Islet of Langerhans (tissue), 1 donor: ENCODE measurements around the gene OR51B4.
"Not testable (repeated sequence)": the region's sequence is repeated elsewhere in the genome, so short reads cannot be mapped to it uniquely, and the experiment has no call there.

ENCODE experiments used
- FAIRE-seq: peaks from one replicate; lab custom pipeline; 2011; peaks lifted over from hg19 to GRCh38; lab: Jason Lieb, UNC

The OR51B4 gene, protein sequence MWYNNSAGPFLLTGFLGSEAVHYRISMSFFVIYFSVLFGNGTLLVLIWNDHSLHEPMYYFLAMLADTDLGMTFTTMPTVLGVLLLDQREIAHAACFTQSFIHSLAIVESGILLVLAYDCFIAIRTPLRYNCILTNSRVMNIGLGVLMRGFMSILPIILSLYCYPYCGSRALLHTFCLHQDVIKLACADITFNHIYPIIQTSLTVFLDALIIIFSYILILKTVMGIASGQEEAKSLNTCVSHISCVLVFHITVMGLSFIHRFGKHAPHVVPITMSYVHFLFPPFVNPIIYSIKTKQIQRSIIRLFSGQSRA

DNA sequence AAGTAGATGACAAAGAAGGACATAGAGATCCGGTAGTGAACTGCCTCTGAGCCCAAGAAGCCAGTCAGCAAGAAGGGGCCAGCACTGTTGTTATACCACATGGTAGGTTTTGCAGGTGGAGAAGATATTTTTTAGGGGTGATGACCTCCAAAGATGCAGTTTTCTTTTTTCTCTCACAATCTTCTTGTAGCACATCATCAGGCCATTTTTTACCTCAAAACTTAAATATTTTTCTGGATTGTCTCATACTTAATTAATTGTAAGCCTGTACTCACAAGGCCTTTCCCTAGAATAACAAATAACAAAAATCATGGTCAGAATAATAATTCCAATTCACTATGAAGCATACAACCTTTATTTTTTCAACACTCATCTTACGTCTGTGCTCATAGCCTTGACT lies at the start of gene OR51B4:
Gene OR51B4 (minus strand): TSS at position 101 of the 400 bp plus-strand sequence. CDS start 0 bp downstream, at position 101.
- no peak for FAIRE-seq

DNA sequence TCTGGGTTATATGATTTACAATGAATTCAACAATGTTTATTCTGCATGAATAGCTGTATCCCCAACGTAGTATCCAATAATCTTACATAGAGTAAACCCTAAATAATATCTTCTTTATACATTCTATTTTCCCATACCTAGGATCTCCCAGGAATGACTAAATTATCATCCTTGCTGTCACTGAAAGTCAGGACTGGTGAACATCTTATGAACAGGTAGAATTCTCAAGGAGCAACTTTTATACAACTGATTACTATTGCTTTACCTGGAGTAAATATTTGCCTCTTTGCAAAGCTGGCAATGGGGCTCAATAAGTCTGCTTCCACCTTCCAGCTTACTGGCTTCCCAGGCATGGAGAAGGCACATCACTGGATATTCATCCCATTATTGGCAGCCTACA lies 49.5 kb upstream of the OR51B4 start, which contains the start of gene OR51B6:
Gene OR51B6 (plus strand): TSS at position 301 of the 400 bp plus-strand sequence. CDS start 0 bp downstream, at position 301.
- no peak for FAIRE-seq

DNA sequence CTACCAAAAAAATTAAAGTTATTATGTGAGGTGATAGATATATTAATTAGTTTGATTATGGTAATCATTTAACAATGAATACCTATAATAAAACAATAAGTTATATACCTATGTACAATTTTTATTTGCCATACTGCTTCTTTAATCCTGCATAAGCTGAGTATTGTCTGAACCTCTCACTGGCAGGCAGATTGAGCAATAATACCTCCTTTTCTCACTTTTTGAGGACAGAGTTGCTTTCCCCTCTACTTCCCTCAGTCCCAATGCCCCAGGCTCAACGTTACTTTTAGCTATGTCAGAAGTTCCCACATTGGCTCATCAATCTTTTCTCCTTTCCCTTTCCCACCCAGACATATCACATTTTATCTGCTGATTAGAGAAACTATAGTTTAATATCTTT lies 47.8 kb upstream of the OR51B4 start:
- no peak for FAIRE-seq

DNA sequence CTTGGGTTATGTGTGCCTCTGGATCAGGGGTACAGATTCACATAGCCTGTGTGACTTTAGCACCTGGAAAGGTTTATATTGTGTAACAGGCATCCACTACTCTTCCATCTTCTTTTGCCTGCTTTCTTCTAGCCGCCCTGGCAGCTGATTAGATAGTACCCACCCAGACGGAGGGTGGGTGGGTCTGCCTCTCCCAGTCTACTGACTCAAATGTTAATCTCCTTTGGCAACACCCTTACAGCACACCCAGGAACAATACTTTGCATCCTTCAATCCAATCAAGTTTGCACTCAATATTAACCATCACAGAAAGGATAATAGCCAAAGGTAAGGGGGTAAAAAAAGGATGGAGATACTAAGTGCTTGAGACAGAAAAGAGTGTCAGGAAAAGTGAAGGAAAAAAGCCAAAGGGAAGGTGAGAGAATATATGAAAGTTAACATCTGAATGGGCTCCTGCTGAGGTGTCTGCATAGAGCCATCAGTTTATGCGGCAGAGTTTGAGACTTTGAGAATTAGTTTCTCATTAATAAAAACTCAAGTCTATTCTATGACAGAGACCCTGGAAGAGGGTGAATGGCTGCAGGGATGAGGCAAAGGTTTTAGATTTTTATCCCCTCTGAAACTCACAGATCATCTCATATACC lies 46.9 kb upstream of the OR51B4 start:
- FAIRE-seq, result no peak

DNA sequence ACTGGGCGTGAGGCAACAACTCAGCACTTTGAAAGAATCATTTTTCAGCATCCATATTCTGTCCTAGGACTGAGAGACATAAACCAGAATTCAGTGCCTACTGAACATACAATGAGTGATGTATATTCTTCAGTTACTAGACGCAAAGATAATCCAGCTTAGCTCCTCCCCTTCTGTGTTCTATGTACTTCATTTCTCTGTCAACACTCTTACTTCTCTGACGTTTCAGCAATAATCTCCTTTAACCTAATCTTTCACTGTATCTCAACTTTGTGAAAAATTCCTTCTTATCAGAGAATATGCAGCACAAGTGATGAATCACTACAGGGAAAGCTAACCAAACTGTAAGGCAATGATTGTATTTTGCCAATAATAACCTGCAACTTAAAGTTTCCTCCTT lies 44.1 kb upstream of the OR51B4 start:
- no peak for FAIRE-seq

DNA sequence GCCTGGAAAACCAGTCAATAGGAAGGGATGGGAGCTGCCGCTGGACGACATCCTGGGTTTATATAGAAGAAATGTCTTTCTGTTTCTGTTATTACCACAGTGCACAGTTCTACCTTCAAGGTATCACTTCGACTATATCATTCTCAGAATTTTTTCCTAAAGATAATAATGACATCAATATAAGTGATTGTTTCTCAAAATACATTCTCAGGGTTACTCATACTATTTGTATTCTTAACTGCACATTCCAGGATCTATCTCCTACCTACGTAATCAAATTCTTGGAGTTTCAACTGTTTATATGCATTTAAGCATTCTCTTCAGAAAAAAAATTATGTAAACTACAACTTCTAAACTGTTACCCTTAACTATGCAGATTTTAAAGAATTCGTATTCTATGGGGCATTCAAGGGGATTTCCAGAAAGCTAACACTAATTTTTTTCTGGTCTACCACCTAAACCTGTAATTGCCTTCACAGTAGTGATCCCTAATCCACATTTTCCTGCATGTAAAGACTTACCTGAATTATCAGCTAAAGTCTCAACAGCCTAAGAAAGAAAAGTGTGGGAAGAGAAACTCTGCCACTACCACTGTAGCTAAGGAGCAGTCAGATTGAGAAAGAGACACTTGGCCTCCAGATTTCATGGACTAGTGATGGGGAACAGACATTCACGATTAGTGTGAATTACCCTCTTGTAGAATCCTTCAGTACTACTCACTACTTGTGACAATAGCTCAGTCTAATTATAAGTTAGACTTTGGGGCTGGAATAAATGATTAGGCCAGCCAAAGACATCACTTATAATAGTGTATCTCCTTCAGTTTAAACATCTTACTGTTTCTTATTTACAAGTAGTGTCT lies 42.0 kb upstream of the OR51B4 start, which contains the start of gene OR51B5:
Gene OR51B5 (minus strand): TSS at position 51 of the 862 bp plus-strand sequence. CDS start 0 bp downstream, at position 51.
- no peak for FAIRE-seq

DNA sequence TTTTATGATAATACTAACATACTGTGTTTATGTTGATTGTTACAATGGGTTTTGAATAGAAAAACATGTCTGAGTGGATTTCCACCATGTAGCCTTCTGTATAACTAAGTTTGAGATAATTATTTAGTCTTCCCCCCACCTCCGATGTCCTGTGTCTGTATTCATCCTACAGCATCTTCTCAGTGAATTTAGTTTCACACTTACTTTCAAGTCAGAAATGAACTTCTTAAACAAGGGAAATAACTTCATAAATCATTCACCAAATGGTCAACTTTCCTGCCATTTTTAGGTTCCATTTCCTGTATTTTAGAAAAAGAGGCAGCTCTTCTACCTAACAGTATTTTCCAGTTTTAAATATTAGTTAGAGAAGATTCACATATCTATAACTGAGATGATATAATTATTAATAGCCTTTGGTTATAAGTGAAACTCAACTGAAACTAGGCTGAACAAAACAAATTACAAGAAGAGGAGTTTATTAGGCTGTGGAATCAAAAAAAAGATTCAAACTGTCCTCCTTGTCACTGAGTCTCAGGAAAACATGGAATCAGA lies 38.1 kb upstream of the OR51B4 start:
- no peak for FAIRE-seq

DNA sequence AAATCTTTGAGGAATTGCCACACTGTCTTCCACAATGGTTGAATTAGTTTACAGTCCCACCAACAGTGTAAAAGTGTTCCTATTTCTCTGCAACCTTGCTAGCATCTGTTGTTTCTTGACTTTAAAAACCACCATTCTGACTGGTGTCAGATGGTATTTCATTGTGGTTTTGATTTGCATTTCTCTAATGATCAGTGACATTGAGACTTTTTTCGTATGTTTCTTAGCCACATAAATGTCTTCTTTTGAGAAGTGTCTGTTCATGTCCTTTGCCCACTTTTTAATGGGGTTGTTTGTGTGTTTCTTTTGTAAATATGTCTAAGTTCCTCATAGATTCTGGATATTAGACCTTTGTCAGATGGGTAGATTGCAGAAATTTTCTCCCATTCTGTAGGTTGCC lies 35.5 kb upstream of the OR51B4 start:
- FAIRE-seq, result not testable (repeated sequence)

DNA sequence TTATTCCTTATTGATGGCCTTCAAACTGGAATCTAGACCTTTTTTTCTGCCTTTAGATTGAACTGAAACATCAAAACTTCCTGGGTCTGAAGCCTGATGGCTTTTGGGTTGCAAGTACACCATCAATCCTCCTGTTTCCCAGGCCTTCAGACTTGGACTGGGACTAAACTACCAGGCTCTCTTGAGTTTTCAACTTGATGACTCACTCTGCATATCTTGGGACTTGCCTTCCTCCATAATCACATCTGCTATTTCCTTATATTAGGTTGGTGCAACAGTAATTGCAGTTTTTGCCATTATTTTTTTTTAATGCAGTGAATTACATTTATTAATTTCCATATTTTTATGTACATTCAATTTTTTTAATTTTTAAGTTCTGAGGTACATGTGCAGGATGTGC lies 34.6 kb upstream of the OR51B4 start:
- no peak for FAIRE-seq

DNA sequence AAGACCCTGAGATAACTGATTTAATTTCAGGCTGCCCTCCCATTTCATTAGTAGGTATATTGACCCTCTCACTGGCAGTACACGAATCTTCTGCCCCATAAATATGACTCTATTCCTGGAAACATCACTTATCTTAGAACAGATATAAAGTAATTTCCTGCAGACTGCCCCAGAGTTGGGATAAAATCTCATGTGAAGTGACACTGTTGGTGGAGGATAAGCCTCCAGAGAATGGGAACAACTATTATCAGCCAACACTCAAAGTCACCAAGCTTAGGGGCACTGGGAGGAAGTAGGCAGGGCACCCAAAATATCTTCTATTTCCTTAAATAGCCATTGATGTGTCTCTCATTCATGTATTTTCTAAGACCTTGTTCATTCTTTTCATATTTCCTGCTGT lies 33.4 kb upstream of the OR51B4 start:
- FAIRE-seq, result no peak

DNA sequence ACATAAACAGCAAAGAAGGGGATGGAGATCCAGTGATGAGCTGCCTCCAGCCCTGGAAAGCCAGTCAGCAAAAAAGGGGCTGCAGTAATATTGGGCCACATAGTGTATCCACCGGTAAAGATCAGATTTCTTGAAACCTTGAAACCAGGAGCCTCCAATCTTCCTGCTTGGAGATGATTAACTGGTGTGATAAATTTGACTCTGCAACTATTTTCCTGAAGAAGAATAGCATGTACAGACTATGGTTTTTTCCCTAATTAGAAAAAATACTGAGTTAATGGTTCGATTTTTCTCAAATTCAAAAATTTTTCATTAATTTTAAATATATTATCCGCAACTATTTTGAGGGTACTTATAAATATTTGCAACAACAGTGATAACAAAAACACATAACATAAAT lies 22.5 kb upstream of the OR51B4 start, which contains the start of gene OR51B2:
Gene OR51B2 (minus strand): TSS at position 101 of the 400 bp plus-strand sequence. CDS start 0 bp downstream, at position 101.
- FAIRE-seq, result no peak

DNA sequence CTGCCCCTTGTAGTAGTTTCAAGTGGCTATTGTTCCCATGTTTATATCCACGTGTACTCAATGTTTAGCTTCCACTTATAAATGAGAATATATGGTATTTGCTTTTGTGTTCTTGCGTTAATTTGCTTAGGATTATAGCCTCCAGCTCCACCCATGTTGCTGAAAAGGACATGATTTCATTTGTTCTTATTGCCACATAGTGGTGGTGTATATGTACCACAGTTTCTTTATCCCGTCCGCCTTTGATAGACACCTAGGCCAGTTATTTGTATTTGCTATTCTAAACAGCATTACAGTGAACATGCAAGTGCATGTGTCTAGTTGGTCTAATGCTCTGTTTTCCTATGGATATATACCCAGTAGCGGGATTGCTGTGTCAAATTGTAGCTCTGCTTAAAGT lies 15.5 kb upstream of the OR51B4 start:
- no peak for FAIRE-seq

DNA sequence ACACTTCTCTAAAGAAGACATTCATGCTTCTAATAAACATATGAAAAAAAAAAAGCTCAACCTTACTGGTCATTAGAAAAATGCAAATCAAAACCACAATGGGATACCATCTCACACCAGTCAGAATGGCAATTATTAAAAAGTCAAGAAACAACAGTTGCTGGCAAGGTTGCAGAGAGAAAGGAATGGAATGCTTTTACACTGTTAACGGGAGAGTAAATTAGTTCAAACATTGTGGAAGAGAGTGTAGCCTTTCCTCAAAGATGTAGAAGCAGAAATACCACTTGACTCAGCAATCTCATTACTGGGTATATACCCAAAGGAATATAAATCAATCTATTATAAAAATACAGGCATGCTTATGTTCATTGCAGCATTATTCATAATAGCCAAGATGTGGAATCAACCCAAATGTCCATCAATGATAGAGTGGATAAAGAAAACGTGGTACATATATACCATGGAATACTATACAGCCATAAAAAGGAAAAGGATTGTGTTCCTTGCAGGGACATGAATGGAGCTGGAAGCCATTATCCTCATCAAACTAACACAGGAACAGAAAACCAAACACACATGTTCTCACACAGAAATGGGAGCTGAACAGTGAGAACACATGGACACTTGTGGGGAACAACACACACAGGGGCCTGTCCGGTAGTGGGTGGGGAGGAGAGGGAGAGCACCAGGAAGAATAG lies 11.7 kb upstream of the OR51B4 start:
- not testable (repeated sequence) for FAIRE-seq

DNA sequence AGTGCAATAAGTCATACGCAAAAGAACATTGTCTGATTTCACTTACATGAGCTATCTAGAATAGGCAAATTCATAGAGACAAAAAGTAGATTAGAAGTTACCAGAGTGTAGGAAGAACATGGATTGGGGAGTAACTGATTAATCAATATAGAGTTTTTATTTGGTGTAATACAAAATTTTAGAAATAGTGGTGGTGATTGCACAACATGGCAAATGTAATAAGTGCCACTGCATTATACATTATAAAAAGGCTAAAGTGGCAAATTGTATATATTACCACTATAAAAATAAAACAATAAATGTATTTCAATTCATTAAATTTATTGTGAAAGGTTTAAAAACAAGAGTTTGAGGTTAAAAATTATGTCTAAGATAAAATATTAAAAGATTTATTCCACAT lies 8.7 kb upstream of the OR51B4 start:
- FAIRE-seq, result no peak

DNA sequence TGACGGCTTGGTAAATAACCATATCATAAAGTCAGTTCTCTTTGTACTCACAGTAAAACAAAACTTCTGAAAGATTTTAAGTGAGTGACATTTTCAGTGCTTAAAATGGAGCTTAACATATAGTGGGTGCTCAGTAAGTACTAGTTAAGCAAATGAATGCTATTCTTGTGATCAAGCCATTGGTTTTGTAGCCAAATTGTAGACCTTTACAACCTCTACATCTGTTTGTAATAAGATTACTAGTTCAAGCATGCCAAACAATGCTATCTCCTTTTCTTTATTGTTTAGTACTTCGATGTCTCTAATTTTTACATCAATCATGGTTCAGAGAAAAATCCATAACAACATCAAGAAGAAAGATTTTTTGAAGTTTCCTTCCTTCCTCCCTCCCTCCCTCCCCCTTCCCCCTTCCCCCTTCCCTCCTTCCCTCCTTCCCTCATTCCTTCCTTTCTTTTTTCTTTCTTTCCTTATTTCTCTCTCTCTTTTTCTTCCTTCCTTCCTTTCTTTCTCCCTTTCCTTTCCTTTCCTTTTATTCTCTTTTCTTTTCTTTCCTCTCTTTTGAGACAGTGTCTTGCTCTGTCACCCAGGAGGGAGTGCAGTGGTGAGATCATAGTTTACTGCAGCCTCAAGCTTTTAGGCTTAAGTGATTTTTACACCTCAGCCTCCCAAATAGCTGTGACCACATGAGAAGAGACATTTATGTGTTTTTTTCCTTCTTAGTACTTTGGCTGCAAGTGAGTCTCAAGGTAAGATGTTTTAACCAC lies 5.7 kb upstream of the OR51B4 start:
- no peak for FAIRE-seq

DNA sequence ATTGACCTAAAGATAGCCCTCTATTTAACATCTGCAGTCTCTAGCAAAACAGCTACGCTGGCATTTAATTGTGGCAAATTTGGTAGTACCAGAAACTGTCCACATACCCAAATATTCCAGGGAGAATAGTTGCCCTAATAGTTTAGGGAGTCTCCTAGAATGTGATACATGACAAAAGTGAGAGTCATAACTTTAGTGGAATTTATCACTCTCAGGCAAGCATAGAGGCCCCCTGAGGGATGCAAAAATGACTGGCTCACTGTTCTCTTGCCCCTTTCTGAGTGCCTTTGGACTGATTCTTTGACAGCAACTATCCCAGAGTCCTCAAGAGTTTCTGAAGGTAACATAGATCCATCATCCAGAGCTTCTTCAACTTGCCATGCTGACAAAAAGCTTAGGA lies 2.3 kb upstream of the OR51B4 start:
- no peak for FAIRE-seq

DNA sequence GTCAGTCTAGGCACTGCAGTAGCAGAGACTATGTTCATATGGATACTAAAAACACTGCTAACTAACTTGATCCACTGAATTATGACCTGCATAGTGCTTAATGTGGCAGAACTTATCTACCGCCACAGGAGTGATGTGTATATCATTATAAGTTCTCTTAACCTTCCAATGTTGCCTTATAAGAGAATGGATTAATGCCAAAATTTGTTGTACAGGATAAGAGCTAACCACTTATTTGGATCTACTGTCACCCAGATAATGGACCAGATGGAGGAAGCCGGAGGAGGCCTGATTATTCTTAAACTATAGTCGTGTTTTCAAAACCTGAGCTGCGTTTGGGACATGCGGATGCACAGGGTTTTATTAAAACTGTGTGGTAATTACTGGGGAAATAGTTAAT lies 1.9 kb upstream of the OR51B4 start:
- FAIRE-seq, result no peak

DNA sequence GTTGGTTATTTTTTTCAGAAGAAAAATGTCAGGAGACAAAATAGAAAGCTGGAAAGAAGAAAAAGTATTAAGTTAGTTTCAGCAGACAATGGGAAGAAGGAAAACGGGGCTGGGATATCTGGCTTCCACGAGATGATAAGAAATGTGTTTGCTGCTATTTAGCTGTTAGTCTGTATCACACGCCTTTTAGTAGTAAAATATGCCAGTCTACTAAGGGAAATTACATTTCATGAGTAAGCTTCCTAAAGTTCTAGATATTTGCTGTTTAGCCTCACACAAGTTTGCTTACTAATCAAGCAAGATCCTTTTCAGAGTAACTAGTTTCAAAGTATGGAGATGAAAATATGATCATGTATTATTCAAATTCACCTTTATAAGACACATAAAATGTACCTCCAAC lies 1.5 kb downstream of the OR51B4 start:
- no peak for FAIRE-seq

DNA sequence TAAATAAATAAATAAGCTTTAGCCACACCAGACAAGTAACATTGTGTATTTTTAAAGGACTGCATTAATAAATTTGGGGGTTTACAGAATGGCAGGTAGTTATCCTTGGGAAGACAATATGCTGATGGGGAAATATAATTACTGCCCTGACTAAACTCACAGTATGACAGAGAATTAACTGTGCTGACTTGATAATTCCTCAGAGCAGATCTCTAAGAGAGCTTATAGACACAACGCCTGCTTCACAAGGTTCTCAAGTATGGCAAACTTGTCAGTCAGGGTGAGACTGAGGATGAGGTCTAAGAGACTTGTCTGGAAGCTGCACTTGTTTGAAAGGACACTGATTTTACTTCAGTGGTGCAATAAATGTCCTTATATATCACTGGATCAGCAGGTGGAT lies 3.3 kb downstream of the OR51B4 start:
- FAIRE-seq, result no peak

DNA sequence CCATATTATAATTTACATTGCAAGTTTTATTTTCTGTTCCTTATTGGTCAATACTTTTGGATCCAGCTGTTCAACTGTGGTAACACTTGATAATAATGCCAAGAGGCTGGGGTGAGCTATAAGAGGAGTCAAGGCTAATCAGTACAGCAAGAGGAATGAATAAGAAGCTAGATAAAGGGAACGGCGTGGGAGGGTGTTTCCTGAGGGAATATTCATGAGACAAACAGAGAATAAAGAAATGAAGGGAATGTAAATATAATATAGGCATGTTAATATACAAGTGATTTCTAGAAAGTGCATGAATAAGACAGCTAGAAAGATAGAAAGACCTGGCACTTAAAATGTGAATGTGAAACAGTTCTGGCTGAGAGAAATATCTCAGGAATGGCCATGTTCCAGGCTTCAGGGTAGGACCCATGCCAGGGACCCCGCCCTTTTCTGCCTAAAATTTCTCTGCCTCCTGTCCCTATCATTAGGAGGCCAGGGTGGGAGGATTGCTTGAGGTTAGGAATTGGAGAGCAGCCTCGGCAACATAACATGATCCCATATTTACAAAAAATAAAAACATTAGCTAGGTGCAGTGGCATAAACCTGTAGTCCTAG lies 3.9 kb downstream of the OR51B4 start:
- no peak for FAIRE-seq
